HG03060 (cell line): ENCODE measurements around the gene CENPB.

Experiments used
- ATAC-seq: cut with Tn5 transposase; IDR thresholded peaks from one replicate; pipeline ENCODE4 v1.9.1; 2021; ENCODE audit warnings: low read depth, moderate number of reproducible peaks; ENCODE audit not compliant: unreplicated experiment

CENPB gene

DNA sequence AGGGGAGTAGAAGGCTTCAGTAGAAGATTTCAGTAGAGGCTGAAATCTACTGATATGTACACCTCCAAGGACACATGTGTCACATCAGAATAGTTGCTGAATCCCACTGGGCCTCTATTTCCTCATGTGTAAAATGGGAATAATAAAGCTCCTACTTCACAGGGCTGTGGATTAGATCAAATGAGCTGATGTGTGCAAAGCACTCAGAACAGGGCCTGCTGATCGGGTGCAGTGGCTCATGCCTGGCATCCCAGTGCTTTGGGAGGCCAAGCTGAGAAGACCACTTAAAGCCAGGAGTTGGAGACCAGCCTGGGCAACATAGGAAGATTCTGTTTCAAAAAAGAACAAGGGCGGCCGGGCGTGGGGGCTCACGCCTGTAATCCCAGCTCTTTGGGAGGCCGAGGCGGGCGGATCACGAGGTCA lies 25.7 kb upstream of the CENPB start:
- ATAC-seq: no peak

- ATAC-seq: no peak
Measured at GRCh38 chr20:3811467-3812258, 25.1 kb upstream of the CENPB start.

DNA sequence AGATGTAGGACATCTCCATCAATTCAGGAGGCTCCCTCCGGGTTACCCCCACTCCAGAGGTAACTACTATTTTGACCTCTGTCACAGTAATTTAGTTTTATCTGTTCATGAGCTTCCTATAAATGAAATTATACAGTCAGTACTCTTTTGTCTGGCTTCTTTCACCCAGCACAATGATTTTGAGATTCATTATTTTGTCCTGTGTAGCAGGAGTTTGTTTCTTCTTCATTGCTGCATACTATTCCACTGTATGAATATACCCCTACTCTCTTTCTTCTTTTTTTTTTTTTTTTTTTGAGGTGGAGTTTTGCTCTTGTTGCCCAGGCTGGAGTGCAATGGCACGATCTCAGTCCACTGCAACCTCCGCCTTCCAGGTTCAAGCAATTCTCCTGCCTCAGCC lies 22.0 kb upstream of the CENPB start:
- no peak for ATAC-seq

- no peak for ATAC-seq
Measured at GRCh38 chr20:3804781-3805180, 18.2 kb upstream of the CENPB start.

GRCh38 chr20:3804254-3804751 lies 17.8 kb upstream of the CENPB start:
- no peak for ATAC-seq

GRCh38 chr20:3803854-3804253 lies 17.3 kb upstream of the CENPB start:
- ATAC-seq: no peak

DNA sequence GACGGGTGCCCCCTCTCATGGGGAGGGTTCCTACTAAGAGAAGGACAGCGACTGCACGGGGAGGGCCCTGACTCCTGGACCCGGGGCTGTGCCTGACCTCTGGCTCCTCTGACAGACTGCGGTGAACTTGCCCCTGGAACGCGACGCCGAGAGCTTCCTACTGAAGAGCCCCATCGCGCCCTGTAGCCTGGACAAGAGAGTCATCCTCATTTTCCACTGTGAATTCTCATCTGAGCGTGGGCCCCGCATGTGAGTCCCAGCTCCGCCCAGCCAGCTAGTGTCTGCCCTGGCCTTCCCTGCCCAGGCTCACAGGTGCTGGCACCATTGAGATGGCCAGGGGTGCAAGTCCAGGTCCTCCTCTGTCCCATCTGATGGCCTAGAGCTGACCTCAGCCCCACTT lies 16.7 kb upstream of the CENPB start:
- ATAC-seq: no peak

DNA sequence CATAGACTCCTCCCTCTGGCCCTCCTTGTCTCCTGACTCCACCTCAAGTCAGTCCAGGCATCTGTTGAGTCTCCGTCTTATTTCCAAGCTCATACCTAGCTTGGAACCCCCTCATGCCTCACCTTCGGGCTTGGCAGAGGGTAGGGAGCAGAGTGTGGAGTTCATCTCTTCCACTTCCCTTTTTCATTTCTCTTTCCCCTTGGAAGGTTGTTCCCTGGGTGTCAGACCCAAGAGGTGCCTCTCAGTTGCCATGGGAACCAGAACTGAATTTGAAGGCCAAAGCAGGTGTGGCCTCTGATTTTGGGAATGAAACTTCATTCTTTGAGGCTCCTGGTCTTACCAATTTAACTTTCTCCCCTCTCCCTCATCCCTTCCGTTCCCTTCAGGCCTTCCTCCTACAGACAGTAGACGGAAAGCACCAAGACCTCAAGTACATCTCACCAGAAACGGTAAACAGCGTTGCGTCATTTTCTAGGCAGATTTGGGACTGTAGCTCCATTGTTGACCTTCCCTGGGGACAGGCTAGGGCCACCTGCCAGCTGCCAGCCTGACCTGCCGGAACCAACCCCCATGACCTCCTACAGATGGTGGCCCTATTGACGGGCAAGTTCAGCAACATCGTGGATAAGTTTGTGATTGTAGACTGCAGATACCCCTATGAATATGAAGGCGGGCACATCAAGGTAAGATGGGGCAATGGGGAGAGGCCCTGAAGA lies 16.1 kb upstream of the CENPB start:
- no peak for ATAC-seq

DNA sequence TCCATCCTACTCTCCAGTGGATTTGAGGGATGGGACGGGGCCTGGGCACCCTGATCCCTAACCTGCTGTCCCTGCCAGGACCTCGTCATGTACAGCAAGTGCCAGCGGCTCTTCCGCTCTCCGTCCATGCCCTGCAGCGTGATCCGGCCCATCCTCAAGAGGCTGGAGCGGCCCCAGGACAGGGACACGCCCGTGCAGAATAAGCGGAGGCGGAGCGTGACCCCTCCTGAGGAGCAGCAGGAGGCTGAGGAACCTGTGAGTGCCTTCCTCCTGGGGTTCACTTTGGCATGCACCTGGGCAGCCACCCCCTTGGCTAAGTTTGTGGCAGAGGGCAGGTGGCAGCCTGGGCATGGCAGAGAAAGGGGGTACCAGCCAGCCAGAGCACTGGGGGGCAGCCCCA lies 15.3 kb upstream of the CENPB start:
- no peak for ATAC-seq

GRCh38 chr20:3801299-3801698 lies 14.8 kb upstream of the CENPB start:
- ATAC-seq: no peak

- no peak for ATAC-seq
Measured at GRCh38 chr20:3800878-3801260, 14.3 kb upstream of the CENPB start.

DNA sequence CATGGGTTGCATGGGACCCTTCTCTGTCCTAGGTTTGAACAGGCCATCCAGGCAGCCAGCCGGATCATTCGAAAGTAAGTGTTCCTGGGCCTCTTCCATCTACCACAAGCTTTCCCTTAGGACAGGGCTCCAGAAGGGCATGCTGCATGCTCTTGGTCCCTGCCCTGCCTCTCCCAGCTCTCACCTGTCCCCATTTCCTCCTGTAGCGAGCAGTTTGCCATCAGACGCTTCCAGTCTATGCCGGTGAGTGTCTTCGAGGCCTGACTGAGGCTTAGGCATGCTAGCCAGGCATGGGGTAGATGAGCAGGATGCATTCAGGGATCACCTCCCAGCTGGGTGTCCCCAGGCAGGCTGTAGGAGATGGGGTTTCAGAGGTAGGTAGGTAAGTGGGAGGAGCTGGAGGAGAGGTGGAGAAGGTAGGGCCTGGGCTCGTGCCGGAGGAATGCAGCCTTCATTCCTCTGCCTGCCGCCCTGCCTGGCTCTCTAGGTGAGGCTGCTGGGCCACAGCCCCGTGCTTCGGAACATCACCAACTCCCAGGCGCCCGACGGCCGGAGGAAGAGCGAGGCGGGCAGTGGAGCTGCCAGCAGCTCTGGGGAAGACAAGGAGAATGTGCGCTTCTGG lies 13.8 kb upstream of the CENPB start:
- ATAC-seq: no peak

GRCh38 chr20:3798908-3799248 lies 12.3 kb upstream of the CENPB start:
- ATAC-seq: no peak

DNA sequence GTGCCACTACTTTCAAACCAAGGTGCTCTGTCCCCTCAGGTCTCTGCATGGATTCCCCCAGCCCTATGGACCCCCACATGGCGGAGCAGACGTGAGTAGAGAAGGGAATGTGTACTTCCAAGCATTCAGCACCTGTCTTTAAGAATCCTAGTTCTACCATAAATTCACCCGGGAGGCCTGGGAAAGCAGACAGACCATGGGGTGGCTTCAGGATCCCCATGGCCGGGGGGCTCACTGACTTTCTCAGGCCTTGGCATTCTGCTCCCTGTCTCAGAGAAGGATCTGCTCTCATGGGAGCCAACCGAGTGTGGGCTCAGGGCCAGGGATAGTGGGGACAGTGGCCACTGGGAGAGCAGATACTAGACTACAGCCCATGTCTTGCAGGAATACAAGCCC lies 11.8 kb upstream of the CENPB start:
- no peak for ATAC-seq

- no peak for ATAC-seq
Measured at GRCh38 chr20:3797592-3798372, 11.2 kb upstream of the CENPB start.

DNA sequence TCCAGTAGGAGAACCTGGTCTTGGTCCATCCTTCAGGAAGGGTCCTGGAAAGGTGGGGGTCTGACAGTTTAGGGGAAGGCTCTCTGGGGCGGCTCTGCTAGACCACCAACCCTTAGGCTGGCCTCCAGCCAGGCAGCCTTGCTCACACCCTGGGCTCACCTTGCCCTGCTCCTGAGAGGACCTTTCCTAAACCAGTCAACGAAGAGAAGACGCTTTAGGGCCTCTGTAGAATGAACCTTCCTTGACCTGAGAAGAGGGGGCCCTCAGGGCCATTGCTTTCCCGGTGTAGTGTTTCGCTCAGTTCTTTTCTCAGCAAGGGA lies 10.6 kb upstream of the CENPB start:
- no peak for ATAC-seq

- ATAC-seq: no peak
Measured at GRCh38 chr20:3796477-3797225, 10.1 kb upstream of the CENPB start.

DNA sequence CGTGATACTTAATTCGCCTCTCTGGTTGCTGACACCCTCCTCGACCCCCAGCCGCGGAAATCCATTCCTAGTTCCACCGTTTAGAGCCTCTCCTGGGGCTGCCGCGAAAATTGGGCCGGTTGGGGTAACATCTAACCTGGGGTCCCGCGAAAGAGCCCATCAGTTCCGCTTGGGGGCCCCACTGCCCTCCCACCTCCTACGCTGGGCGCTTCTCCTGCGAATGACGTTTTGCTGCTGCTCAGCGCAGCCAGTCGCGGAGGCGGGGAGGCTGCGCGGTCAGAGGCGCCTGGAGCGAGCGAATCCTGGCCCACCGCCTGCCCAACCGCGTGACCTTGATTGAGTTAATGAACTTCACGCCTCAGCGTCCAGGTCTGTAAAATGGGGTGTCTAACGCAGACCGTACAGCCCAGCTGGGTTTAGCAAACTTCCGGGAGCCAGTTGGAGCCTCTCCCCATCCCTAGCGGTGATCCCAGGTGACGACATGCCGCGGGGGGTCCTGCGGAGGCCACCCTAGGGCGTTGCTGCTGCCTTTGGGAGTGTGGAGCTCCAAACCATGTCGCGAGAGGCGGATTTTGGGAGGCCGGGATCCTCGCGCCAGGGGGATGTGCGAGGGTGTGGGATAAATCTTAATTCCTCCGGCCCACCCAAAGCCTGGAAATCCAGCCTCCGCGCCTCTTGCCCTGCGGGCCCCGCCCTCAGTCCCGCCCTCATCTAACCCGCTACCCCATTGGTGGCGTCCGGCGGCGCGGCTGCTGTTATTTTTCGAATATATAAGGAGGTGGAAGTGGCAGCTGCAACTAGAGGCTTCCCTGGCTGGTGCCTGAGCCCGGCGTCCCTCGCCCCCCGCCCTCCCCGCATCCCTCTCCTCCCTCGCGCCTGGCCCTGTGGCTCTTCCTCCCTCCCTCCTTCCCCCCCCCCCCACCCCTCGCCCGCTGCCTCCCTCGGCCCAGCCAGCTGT lies 9.2 kb upstream of the CENPB start, which contains the start of gene CDC25B:
Gene CDC25B (plus strand): TSS at position 800 of the 958 bp plus-strand sequence. CDS start 222 bp downstream, outside the sequence.
- ATAC-seq: peak; percentile 42
